ENCODE results near the gene ATL1.

The ATL1 gene

GRCh38 chr14:50559990-50560930, at the start of gene ATL1:
Gene ATL1, plus strand, starts transcription at chr14:50560145. Its CDS starts 121 bp downstream, at chr14:50560266.
- peak in 1 of 2 experiments; percentile 26 for DNase-seq

- no peak for DNase-seq
These were observed 49.8 kb upstream of the ATL1 start for GRCh38 chr14:50510157-50510556.

- DNase-seq, result no peak
These were observed 47.5 kb upstream of the ATL1 start for GRCh38 chr14:50512463-50512862.

GRCh38 chr14:50516091-50516490, 43.9 kb upstream of the ATL1 start:
- no peak for DNase-seq

- peak; percentile 41 to 71 for DNase-seq
These were observed 38.8 kb upstream of the ATL1 start for GRCh38 chr14:50520947-50521815.

- no peak for DNase-seq
These were observed 38.0 kb upstream of the ATL1 start for GRCh38 chr14:50521912-50522341.

GRCh38 chr14:50523271-50524041, 36.5 kb upstream of the ATL1 start:
- DNase-seq, result no peak

GRCh38 chr14:50524060-50524459, 35.9 kb upstream of the ATL1 start:
- no peak for DNase-seq

GRCh38 chr14:50524731-50525515, 35.0 kb upstream of the ATL1 start:
- no peak for DNase-seq

- no peak for DNase-seq
These were observed 31.9 kb upstream of the ATL1 start for GRCh38 chr14:50528000-50528399.

- no peak for DNase-seq
These were observed 30.4 kb upstream of the ATL1 start for GRCh38 chr14:50529288-50530179.

GRCh38 chr14:50530358-50530757, 29.6 kb upstream of the ATL1 start:
- DNase-seq, result no peak

GRCh38 chr14:50530794-50531365, 29.1 kb upstream of the ATL1 start:
- no peak for DNase-seq

GRCh38 chr14:50531595-50532501, 28.1 kb upstream of the ATL1 start:
- DNase-seq, result peak; percentile 10 to 29

GRCh38 chr14:50532502-50533240, 27.3 kb upstream of the ATL1 start, which contains the start of gene MAP4K5:
Gene MAP4K5, minus strand, starts transcription at chr14:50532569. Its CDS starts 520 bp downstream, at chr14:50532049.
- DNase-seq, result peak; percentile 86 to 89

GRCh38 chr14:50533241-50533705, 26.7 kb upstream of the ATL1 start:
- DNase-seq, result no peak

GRCh38 chr14:50533806-50534205, 26.1 kb upstream of the ATL1 start:
- DNase-seq, result no peak

- no peak for DNase-seq
These were observed 25.5 kb upstream of the ATL1 start for GRCh38 chr14:50534416-50534815.
